ENCODE data around the gene SIRPA.

GRCh38 chr20:1892119-1892385 lies 3.2 kb upstream of the SIRPA start:
- TF ChIP-seq CTCF (IDR thresholded peaks at IDR 0.05; ENCODE audit: low read depth, low read length, poor library complexity, severe bottlenecking) (no peak), EZH2phosphoT487 (IDR thresholded peaks at IDR 0.05; ENCODE audit: borderline replicate concordance, low read length) (no peak)
